Endothelial cell of umbilical vein (primary cell): ENCODE measurements around the gene LCP1. TPM values are rescaled to one million over a fixed set of nuclear protein-coding genes. Genes with fewer than 3 reads are reported as not detected.

ENCODE experiments used
- BruUV-seq: library from RNA; stranded (reverse); fragments of 400-500 nt; replicated peaks from 2 replicates; lab custom pipeline; 2021; lab: Mats Ljungman, UMichigan
- CTCF ChIA-PET: fragments of 300-600, 350-600 bp; sonication (Branson Sonifier 250); formaldehyde crosslinking; loops from one replicate; lab custom pipeline; 2021; ENCODE audit warnings: antibody characterized with exemption, inconsistent platforms; lab: Charles Lee
- POLR2A ChIA-PET: fragments of 300-600, 350-600 bp; sonication (Branson Sonifier 250); formaldehyde crosslinking; loops from one replicate; lab custom pipeline; 2021; ENCODE audit warnings: antibody characterized with exemption, inconsistent platforms; lab: Charles Lee
- DNase-seq: peaks from one replicate; pipeline ENCODE4 v3.0.0-alpha.2; 2011; ENCODE audit warnings: low read depth, low spot score
- FAIRE-seq: peaks from 2 replicates; lab custom pipeline; 2011; peaks lifted over from hg19 to GRCh38; lab: Jason Lieb, UNC
- H2AFZ ChIP-seq: 2 replicates; pipeline ENCODE4 v1.6.0; 2012; ENCODE audit warnings: low read depth, low read length, control low read depth, inconsistent platforms
- H3K27ac ChIP-seq: 2 replicates; pipeline ENCODE4 v1.5.1; 2011; ENCODE audit warnings: low read depth, mild to moderate bottlenecking, control low read depth, low read length, moderate library complexity; ENCODE audit not compliant: insufficient read depth
- H3K27me3 ChIP-seq, 2 experiments: 2 replicates each; pipeline versions ENCODE4 v1.6.0 to v1.6.1; 2011; ENCODE audit warnings: low read length in 2 of 2, mixed read lengths in 1 of 2; ENCODE audit not compliant: control insufficient read depth in 2 of 2, insufficient read depth in 2 of 2
- H3K36me3 ChIP-seq, 2 experiments: 2 replicates in 1 of 2; 3 replicates in 1 of 2; pipeline ENCODE4 v1.5.1; 2011; ENCODE audit warnings: low read length in 2 of 2, mild to moderate bottlenecking in 1 of 2, moderate library complexity in 1 of 2; ENCODE audit not compliant: control insufficient read depth in 2 of 2, insufficient read depth in 2 of 2; ENCODE audit errors: extremely low read depth in 1 of 2
- H3K4me1 ChIP-seq: 3 replicates; pipeline ENCODE4 v1.5.1; 2011; ENCODE audit warnings: mild to moderate bottlenecking, low read length; ENCODE audit not compliant: control insufficient read depth, insufficient read depth; ENCODE audit errors: extremely low read depth
- H3K4me2 ChIP-seq: 2 replicates; pipeline ENCODE4 v1.6.1; 2011; ENCODE audit warnings: low read length, control low read depth, mixed read lengths; ENCODE audit not compliant: insufficient read depth
- H3K4me3 ChIP-seq, 3 experiments: fragments of 200-600 bp in 1 of 3; sonication (generic), shearing (Covaris generic) in 1 of 3; replicated peaks in 1 of 3; 2 replicates each; pipeline ENCODE4 v1.5.1; 2011 to 2016; ENCODE audit warnings: control low read depth in 3 of 3, low read length in 3 of 3, mild to moderate bottlenecking in 2 of 3, inconsistent platforms in 1 of 3, low read depth in 1 of 3, moderate library complexity in 1 of 3; ENCODE audit not compliant: insufficient read depth in 1 of 3
- H3K79me2 ChIP-seq: 2 replicates; pipeline ENCODE4 v1.6.0; 2012; ENCODE audit warnings: low read length, inconsistent platforms; ENCODE audit not compliant: control insufficient read depth, insufficient read depth
- H3K9ac ChIP-seq: replicated peaks from 2 replicates; pipeline ENCODE3; 2011; ENCODE audit warnings: low read length, control low read depth; ENCODE audit not compliant: insufficient read depth; ENCODE audit errors: extremely low read depth
- H3K9me1 ChIP-seq: replicated peaks from 3 replicates; pipeline ENCODE4 v1.6.0; 2011; ENCODE audit warnings: mild to moderate bottlenecking, low read length; ENCODE audit not compliant: control insufficient read depth, insufficient read depth; ENCODE audit errors: extremely low read depth
- H3K9me3 ChIP-seq: replicated peaks from 2 replicates; pipeline ENCODE4 v1.5.1; 2012; ENCODE audit warnings: low read length, inconsistent platforms; ENCODE audit not compliant: control insufficient read depth, insufficient read depth
- H4K20me1 ChIP-seq: replicated peaks from 2 replicates; pipeline ENCODE3; 2011; ENCODE audit warnings: mild to moderate bottlenecking, low read length; ENCODE audit not compliant: control insufficient read depth, insufficient read depth; ENCODE audit errors: extremely low read depth
- EZH2 ChIP-seq: IDR thresholded peaks from 2 replicates; pipeline ENCODE4 v1.6.1; 2012; ENCODE audit warnings: borderline replicate concordance, low read depth, mild to moderate bottlenecking, moderate library complexity, low read length, inconsistent platforms; ENCODE audit not compliant: severe bottlenecking
- FOS ChIP-seq: IDR thresholded peaks from 2 replicates; pipeline ENCODE4 v1.6.1; 2011; ENCODE audit warnings: mild to moderate bottlenecking, low read length, moderate library complexity, borderline replicate concordance; ENCODE audit not compliant: insufficient read depth
- GATA2 ChIP-seq: IDR thresholded peaks from 2 replicates; pipeline ENCODE4 v1.7.0; 2011; ENCODE audit warnings: low read depth, mild to moderate bottlenecking, moderate library complexity, mixed read lengths, low read length; ENCODE audit not compliant: insufficient read length, insufficient read depth
- JUN ChIP-seq: IDR thresholded peaks from 2 replicates; pipeline ENCODE4 v1.6.1; 2011; ENCODE audit warnings: borderline replicate concordance, low read depth; ENCODE audit not compliant: insufficient read length, insufficient read depth
- MYC ChIP-seq: IDR thresholded peaks from one replicate; pipeline ENCODE4 v1.6.1; 2011; ENCODE audit warnings: mild to moderate bottlenecking, low read depth, low read length
- POLR2A ChIP-seq: IDR thresholded peaks from 2 replicates; pipeline ENCODE4 v1.6.1; 2012; ENCODE audit warnings: low read depth, mild to moderate bottlenecking, control low read depth, low read length
- POLR2AphosphoS5 ChIP-seq: IDR thresholded peaks from 2 replicates; pipeline ENCODE4 v1.6.1; 2012; ENCODE audit warnings: low read depth, mild to moderate bottlenecking, control low read depth, low read length, moderate library complexity; ENCODE audit not compliant: insufficient read depth
- dilution Hi-C: fragments of 300-500 bp; cut with MboI; formaldehyde crosslinking; loops from one replicate; pipeline ENCODE4 v1.15.0; 2019; ENCODE audit warnings: low sequenced_read_pairs; ENCODE audit not compliant: extremely low pct_ligation_motif_present
- intact Hi-C: fragments of 100-400 bp; cut with micrococcal nuclease; formaldehyde crosslinking; loops from one replicate; pipeline ENCODE4 v1.10.0; 2022
- polyA plus RNA-seq, 4 experiments: library from polyadenylated mRNA; depleted of rRNA in 3 of 4; stranded (reverse) in 3 of 4; unstranded in 1 of 4; fragments of >200 nt; gene quantifications; 2 replicates each; pipeline versions ENCODE4 v1.2.1 to v1.2.3, GENCODE V29; 2011 to 2012; ENCODE audit warnings: missing spikeins in 1 of 4
- total RNA-seq: library from RNA; stranded (reverse); gene quantifications from 2 replicates; pipeline ENCODE4 v1.2.3, GENCODE V29; 2021
- TF ChIP-seq, protein P1 (sequence below), 2 donors: IDR thresholded peaks; 1 replicate in 1 of 2; 2 replicates in 1 of 2; pipeline ENCODE4 v1.5.1; 2011; ENCODE audit warnings: low read length in 2 of 2, mild to moderate bottlenecking in 2 of 2, moderate library complexity in 2 of 2, control low read depth in 1 of 2, inconsistent platforms in 1 of 2, low read depth in 1 of 2; ENCODE audit not compliant: insufficient read depth in 1 of 2; ENCODE audit errors: extremely low read depth in 1 of 2
- TF ChIP-seq, protein P2 (sequence below): IDR thresholded peaks from 2 replicates; pipeline ENCODE4 v1.6.1; 2011; ENCODE audit not compliant: insufficient read depth, insufficient read length

The LCP1 gene
- total and polyA plus RNA-seq, 2 donors (not counting 3 experiments of a cell fraction or from before 2014, with no cell fraction given) = 0.18 to 0.38 TPM

DNA sequence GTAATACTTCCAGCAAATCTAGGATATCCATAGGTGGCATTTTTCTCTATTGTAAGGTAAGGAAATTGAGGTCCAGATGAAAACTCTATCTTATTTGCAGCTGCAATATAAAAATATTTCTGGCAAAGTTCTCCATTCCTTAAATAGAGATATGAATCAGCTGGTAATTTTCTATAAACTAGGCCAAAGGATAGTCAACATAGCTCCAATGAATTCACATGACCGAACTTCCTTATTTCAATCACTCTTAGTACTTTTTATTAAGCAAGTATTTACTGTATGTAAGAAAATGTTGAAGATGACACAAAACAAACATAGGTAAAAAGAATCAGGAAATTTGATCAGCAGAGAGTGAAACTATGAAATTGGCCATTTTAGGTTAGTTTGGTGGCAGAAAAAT is 13.0 kb upstream of the LCP1 start:
- ChIA-PET CTCF (no interaction called here), POLR2A (interaction anchor here (0.6 kb wide), 1 partner anchor 19 kb away, joined by 3 read pairs; no protein-coding TSS in a partner anchor)
- no peaks in the 10 kb centered on the region for H3K9me1 ChIP-seq
- dilution Hi-C loops = no loop called here
- H3K4me2 ChIP-seq = no peak overlapping the region
- no peak overlapping the region for H3K9ac ChIP-seq
- no peak for TF ChIP-seq JUN
- BruUV-seq = no TSS peak
- DNase-seq (no peak), FAIRE-seq (no peak)
- no peak overlapping the region for H3K4me3 ChIP-seq
- no peaks in the 10 kb centered on the region for H3K36me3 ChIP-seq
- no peaks in the 10 kb centered on the region for H3K79me2 ChIP-seq
- H3K27ac ChIP-seq = no peak overlapping the region
- H3K9me3 ChIP-seq = no peaks in the 10 kb centered on the region
- no peaks in the 10 kb centered on the region for H3K4me1 ChIP-seq
- no peak overlapping the region for H2AFZ ChIP-seq
- H3K27me3 ChIP-seq = peaks cover 0 to 2% of the 10 kb centered on the region in 2 experiments
- intact Hi-C loops = no loop called here
- H4K20me1 ChIP-seq = no peaks in the 10 kb centered on the region

DNA sequence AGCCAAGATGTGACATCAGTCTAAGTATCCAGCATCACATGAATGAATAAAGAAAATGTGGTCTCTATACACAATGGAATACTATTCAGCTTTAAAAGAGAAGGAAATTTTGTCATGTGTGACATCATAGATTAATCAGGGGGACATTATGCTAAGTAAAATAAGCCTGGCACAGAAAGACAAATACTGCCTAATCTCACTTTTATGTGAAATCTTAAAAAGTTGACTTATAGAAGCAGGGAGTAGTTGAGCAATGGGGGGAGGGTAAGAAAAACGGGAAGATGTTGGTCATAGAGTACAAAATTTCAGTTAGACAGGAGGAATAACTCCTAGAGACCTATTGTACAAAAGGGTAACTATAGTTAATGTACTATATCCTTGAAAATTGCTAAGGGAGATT is 10.4 kb upstream of the LCP1 start:
- POLR2A ChIA-PET = no interaction called here
- no TSS peak for BruUV-seq
- intact Hi-C loops (no loop called here), dilution Hi-C loops (no loop called here)
- FAIRE-seq = no peak
- DNase-seq = no peak
- Histone ChIP-seq H3K9me1 (no peaks in the 10 kb centered on the region), H3K9ac (no peak overlapping the region), H3K27ac (no peak overlapping the region), H3K4me3 (no peak overlapping the region), H4K20me1 (no peaks in the 10 kb centered on the region), H3K4me1 (no peaks in the 10 kb centered on the region), H3K9me3 (no peaks in the 10 kb centered on the region), H3K27me3 (peaks cover 0 to 2% of the 10 kb centered on the region in 2 experiments), H3K79me2 (no peaks in the 10 kb centered on the region), H2AFZ (no peak overlapping the region), H3K36me3 (no peaks in the 10 kb centered on the region), H3K4me2 (no peak overlapping the region)
- no peak for TF ChIP-seq FOS
- TF ChIP-seq GATA2 = no peak
- TF ChIP-seq, protein P1, sequence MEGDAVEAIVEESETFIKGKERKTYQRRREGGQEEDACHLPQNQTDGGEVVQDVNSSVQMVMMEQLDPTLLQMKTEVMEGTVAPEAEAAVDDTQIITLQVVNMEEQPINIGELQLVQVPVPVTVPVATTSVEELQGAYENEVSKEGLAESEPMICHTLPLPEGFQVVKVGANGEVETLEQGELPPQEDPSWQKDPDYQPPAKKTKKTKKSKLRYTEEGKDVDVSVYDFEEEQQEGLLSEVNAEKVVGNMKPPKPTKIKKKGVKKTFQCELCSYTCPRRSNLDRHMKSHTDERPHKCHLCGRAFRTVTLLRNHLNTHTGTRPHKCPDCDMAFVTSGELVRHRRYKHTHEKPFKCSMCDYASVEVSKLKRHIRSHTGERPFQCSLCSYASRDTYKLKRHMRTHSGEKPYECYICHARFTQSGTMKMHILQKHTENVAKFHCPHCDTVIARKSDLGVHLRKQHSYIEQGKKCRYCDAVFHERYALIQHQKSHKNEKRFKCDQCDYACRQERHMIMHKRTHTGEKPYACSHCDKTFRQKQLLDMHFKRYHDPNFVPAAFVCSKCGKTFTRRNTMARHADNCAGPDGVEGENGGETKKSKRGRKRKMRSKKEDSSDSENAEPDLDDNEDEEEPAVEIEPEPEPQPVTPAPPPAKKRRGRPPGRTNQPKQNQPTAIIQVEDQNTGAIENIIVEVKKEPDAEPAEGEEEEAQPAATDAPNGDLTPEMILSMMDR (IDR thresholded peaks at IDR 0.05; ENCODE audit: extremely low read depth in 1 of 2, insufficient read depth in 1 of 2, low read depth in 1 of 2, low read length in 2 of 2) = no peak
- TF ChIP-seq, protein P2, sequence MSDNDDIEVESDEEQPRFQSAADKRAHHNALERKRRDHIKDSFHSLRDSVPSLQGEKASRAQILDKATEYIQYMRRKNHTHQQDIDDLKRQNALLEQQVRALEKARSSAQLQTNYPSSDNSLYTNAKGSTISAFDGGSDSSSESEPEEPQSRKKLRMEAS = no peak
- no peak for TF ChIP-seq JUN
- TF ChIP-seq MYC = no peak
- TF ChIP-seq POLR2A = no peak
- no peak for TF ChIP-seq EZH2
- TF ChIP-seq POLR2AphosphoS5 = no peak
- CTCF ChIA-PET = interaction anchor here (0.6 to 1.2 kb wide), 2 partner anchors 14 to 18 kb away, joined by 3 to 4 read pairs; no protein-coding TSS in a partner anchor
